ENCODE results near the gene PTOV1.

PTOV1 gene

GRCh38 chr19:49861541-49862378, 10.8 kb downstream of the PTOV1 start:
- no peaks in the 10 kb centered on the region for H3F3A ChIP-seq (ENCODE audit: control insufficient read depth, insufficient read depth)
- H3K27ac ChIP-seq (ENCODE audit: low read depth, low read length), result no peak overlapping the region
- no peaks in the 10 kb centered on the region for H3K27me3 ChIP-seq (ENCODE audit: control insufficient read depth, low read length)
- H4K20me1 ChIP-seq (ENCODE audit: control insufficient read depth, insufficient read depth, low read depth, low read length), result 0 out of 2 replicates have a peak, but pooled peaks cover 10% of the 10 kb centered on the region
- H3K36me3 ChIP-seq (ENCODE audit: control insufficient read depth, low read length), result peaks cover 82% of the 10 kb centered on the region
- H3K9me2 ChIP-seq (replicated peaks; ENCODE audit: control insufficient read depth, low read length), result no peaks in the 10 kb centered on the region
- no peaks in the 10 kb centered on the region for H3K9me3 ChIP-seq (ENCODE audit: control insufficient read depth, insufficient read depth, low read length)
- no peak overlapping the region for H3K4me2 ChIP-seq (ENCODE audit: low read length)
- TF ChIP-seq EZH2phosphoT487 (IDR thresholded peaks at IDR 0.05; ENCODE audit: borderline replicate concordance, low read length) (no peak), CTCF (IDR thresholded peaks at IDR 0.05; ENCODE audit: low read depth, low read length, poor library complexity, severe bottlenecking) (no peak)
- H3K79me2 ChIP-seq (ENCODE audit: control insufficient read depth, low read length), result peaks cover 41% of the 10 kb centered on the region
- peaks cover 19% of the 10 kb centered on the region for H3K4me1 ChIP-seq (ENCODE audit: control insufficient read depth, low read length)
- no peak overlapping the region for H3K4me3 ChIP-seq (ENCODE audit: low read length)

GRCh38 chr19:49862391-49863253, 11.7 kb downstream of the PTOV1 start:
- Histone ChIP-seq H3K27me3 (ENCODE audit: control insufficient read depth, low read length) (no peaks in the 10 kb centered on the region), H3K4me1 (ENCODE audit: control insufficient read depth, low read length) (peaks cover 21% of the 10 kb centered on the region), H3K79me2 (ENCODE audit: control insufficient read depth, low read length) (peaks cover 43% of the 10 kb centered on the region), H3K4me3 (ENCODE audit: low read length) (no peak overlapping the region), H3K9me3 (ENCODE audit: control insufficient read depth, insufficient read depth, low read length) (no peaks in the 10 kb centered on the region), H4K20me1 (ENCODE audit: control insufficient read depth, insufficient read depth, low read depth, low read length) (0 out of 2 replicates have a peak, but pooled peaks cover 10% of the 10 kb centered on the region), H3K9me2 (replicated peaks; ENCODE audit: control insufficient read depth, low read length) (no peaks in the 10 kb centered on the region), H3K4me2 (ENCODE audit: low read length) (no peak overlapping the region), H3K36me3 (ENCODE audit: control insufficient read depth, low read length) (peaks cover 75% of the 10 kb centered on the region), H3K27ac (ENCODE audit: low read depth, low read length) (no peak overlapping the region), H3F3A (ENCODE audit: control insufficient read depth, insufficient read depth) (peaks cover 2% of the 10 kb centered on the region)
- TF ChIP-seq EZH2phosphoT487 (IDR thresholded peaks at IDR 0.05; ENCODE audit: borderline replicate concordance, low read length), result no peak
- peak; percentile 69 for TF ChIP-seq CTCF (IDR thresholded peaks at IDR 0.05; ENCODE audit: low read depth, low read length, poor library complexity, severe bottlenecking)

GRCh38 chr19:49863254-49863934, 12.4 kb downstream of the PTOV1 start:
- Histone ChIP-seq H3F3A (ENCODE audit: control insufficient read depth, insufficient read depth) (peaks cover 6% of the 10 kb centered on the region), H3K9me3 (ENCODE audit: control insufficient read depth, insufficient read depth, low read length) (no peaks in the 10 kb centered on the region), H3K4me1 (ENCODE audit: control insufficient read depth, low read length) (peaks cover 28% of the 10 kb centered on the region), H3K27ac (ENCODE audit: low read depth, low read length) (no peak overlapping the region), H3K9me2 (replicated peaks; ENCODE audit: control insufficient read depth, low read length) (no peaks in the 10 kb centered on the region), H3K27me3 (ENCODE audit: control insufficient read depth, low read length) (no peaks in the 10 kb centered on the region), H4K20me1 (ENCODE audit: control insufficient read depth, insufficient read depth, low read depth, low read length) (0 out of 2 replicates have a peak, but pooled peaks cover 10% of the 10 kb centered on the region), H3K36me3 (ENCODE audit: control insufficient read depth, low read length) (peaks cover 67% of the 10 kb centered on the region), H3K4me2 (ENCODE audit: low read length) (no peak overlapping the region), H3K79me2 (ENCODE audit: control insufficient read depth, low read length) (peaks cover 43% of the 10 kb centered on the region), H3K4me3 (ENCODE audit: low read length) (no peak overlapping the region)
- TF ChIP-seq EZH2phosphoT487 (IDR thresholded peaks at IDR 0.05; ENCODE audit: borderline replicate concordance, low read length), result no peak
- no peak for TF ChIP-seq CTCF (IDR thresholded peaks at IDR 0.05; ENCODE audit: low read depth, low read length, poor library complexity, severe bottlenecking)

All from DOHH2 (cell line).